HepG2 (cell line): Measurements from ENCODE around the gene HLF.

Source experiments
- DMTF1 ChIP-seq: sonication (generic); formaldehyde crosslinking; IDR thresholded peaks from 2 replicates; pipeline ENCODE4 v1.4.0; 2020; ENCODE audit warnings: mild to moderate bottlenecking, missing genetic modification reagents
- GABPA ChIP-seq, 2 experiments: IDR thresholded peaks; 2 replicates each; pipeline ENCODE4 v1.6.1; 2011 to 2016; ENCODE audit warnings: low read depth in 2 of 2, low read length in 1 of 2, missing biosample characterization in 1 of 2, missing genetic modification characterization in 1 of 2
- GPBP1L1 ChIP-seq: sonication (generic); formaldehyde crosslinking; IDR thresholded peaks from 2 replicates; pipeline ENCODE4 v1.5.0; 2020; ENCODE audit warnings: mild to moderate bottlenecking, missing genetic modification reagents
- HNRNPK ChIP-seq: fragments of 200-400 bp; formaldehyde crosslinking; IDR thresholded peaks from 2 replicates; pipeline ENCODE4 v1.6.1; 2018; ENCODE audit warnings: low read length, low read depth, moderate library complexity, mild to moderate bottlenecking; ENCODE audit not compliant: poor library complexity, severe bottlenecking
- KDM6A ChIP-seq: IDR thresholded peaks from 2 replicates; pipeline ENCODE4 v1.6.1; 2016; ENCODE audit warnings: low read depth
- POLR2A ChIP-seq, 2 experiments: IDR thresholded peaks; 2 replicates each; pipeline ENCODE4 v1.6.1; 2011; ENCODE audit warnings: low read depth in 2 of 2, low read length in 2 of 2, mild to moderate bottlenecking in 1 of 2, moderate library complexity in 1 of 2; ENCODE audit not compliant: insufficient read depth in 1 of 2
- POLR2AphosphoS5 ChIP-seq: IDR thresholded peaks from 2 replicates; pipeline ENCODE4 v1.6.1; 2012; ENCODE audit warnings: low read depth, low read length
- RFX5 ChIP-seq: IDR thresholded peaks from 2 replicates; pipeline ENCODE4 v1.6.1; 2011; ENCODE audit warnings: low read depth, low read length, improper control_type of control experiment
- SCMH1 ChIP-seq: sonication (generic); formaldehyde crosslinking; IDR thresholded peaks from 2 replicates; pipeline ENCODE4 v1.9.0; 2021; ENCODE audit warnings: missing genetic modification reagents, mild to moderate bottlenecking, borderline replicate concordance
- ZBTB33 ChIP-seq: sonication (generic); formaldehyde crosslinking; IDR thresholded peaks from 2 replicates; pipeline ENCODE4 v1.4.0; 2020; ENCODE audit warnings: missing genetic modification reagents
- ZSCAN20 ChIP-seq: sonication (generic); formaldehyde crosslinking; IDR thresholded peaks from 2 replicates; pipeline ENCODE4 v1.4.0; 2020; ENCODE audit warnings: missing genetic modification reagents, mild to moderate bottlenecking, borderline replicate concordance

- TF ChIP-seq ZSCAN20 (CRISPR knock-in tag) (no peak), HNRNPK (no peak), SCMH1 (CRISPR knock-in tag) (no peak), ZBTB33 (CRISPR knock-in tag) (no peak), GABPA (IDR thresholded peaks at IDR 0.05; ENCODE audit: low read depth, low read length) (no peak), GABPA (CRISPR knock-in tag; IDR thresholded peaks at IDR 0.05; ENCODE audit: low read depth) (no peak), DMTF1 (no peak), POLR2A (IDR thresholded peaks at IDR 0.05; ENCODE audit: insufficient read depth in 1 of 2, low read depth in 2 of 2, low read length in 2 of 2) (no peak), RFX5 (no peak), GPBP1L1 (no peak), POLR2AphosphoS5 (no peak), KDM6A (CRISPR knock-in tag) (no peak)
Measured at GRCh38 chr17:55248077-55248476, 16.7 kb upstream of the HLF start.
